GM18505 (cell line): ENCODE results near the gene SMYD5.
A peak's percentile ranks its signal among the peaks of the same experiment; 100 is the strongest.
"Not testable (repeated sequence)": the region's sequence is repeated elsewhere in the genome, so short reads cannot be mapped to it uniquely, and the experiment has no call there.

ENCODE experiments used
- ATAC-seq: cut with Tn5 transposase; IDR thresholded peaks from one replicate; pipeline ENCODE4 v1.9.1; 2021; ENCODE audit not compliant: unreplicated experiment
- POLR2A ChIP-seq: IDR thresholded peaks from 4 replicates; pipeline ENCODE4 v1.6.1; 2011; ENCODE audit warnings: borderline replicate concordance; ENCODE audit not compliant: insufficient read depth, insufficient read length; ENCODE audit errors: extremely low read depth

SMYD5 gene

DNA sequence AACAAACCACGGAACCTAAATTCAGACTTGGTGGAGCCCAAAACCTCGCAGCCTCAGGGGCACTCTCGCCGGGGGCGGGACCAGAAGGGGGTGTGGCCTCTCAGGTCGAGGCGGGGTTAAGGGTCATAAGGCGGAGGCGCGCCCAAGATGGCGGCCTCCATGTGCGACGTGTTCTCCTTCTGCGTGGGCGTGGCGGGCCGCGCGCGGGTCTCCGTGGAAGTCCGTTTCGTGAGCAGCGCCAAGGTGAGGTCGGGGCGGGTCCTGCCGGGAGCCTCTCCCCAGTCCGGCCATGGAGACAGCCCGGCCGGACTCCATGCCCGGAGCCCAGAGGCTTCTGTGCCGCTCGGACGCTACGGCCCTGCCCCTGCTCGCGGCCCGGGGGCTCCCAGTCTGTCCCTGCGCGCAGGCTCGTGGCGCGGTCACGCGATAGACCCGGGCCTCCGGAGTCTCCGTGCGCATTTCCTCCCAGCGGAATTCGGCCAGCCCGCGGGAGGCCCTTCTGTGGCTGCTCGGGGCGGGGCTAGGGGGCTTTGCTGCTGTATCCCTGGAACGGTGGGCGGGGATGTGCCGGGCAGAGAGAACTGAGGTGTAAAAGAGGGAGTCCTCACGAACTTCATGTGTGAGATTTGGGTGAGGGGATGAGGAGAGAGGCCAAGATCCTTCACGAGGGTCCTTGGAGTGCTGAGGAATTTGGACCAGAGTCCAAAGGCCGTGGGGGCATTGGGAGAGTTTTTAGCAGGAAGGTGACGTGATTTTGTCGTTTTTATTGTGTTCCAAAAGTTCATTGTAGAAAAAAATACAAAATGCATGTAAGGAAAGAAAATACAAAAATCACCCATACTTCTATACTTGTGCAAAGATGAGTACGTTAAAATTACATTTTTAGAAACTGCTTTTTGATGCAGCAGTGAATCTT is at the start of gene SMYD5:
Gene SMYD5, plus strand, starts transcription at position 126 of the 916 bp plus-strand sequence. Its CDS starts 22 bp downstream, at position 148.
- ATAC-seq, result peak; percentile 90
- peak; percentile 64 for TF ChIP-seq POLR2A

DNA sequence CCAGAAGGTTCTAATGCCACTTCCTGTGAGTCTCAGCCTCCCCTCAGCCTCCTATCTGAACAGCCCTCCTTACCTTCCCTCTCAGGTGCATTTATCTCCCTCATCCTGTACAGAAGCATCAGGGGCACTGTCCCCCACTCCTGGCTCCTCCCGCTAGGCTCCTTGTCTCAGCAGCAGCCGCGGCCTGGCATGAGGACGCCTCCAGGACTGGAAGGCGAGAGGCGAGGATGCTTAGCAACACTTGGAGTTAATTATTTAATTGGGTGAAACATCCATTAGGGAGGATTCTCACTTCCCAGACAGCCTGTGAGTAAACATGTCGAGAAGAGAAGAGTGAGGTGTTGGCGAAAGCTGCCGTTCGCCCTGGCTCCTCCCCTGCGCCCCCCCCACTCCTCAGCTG is 48.1 kb upstream of the SMYD5 start:
- ATAC-seq, result not testable (repeated sequence)

DNA sequence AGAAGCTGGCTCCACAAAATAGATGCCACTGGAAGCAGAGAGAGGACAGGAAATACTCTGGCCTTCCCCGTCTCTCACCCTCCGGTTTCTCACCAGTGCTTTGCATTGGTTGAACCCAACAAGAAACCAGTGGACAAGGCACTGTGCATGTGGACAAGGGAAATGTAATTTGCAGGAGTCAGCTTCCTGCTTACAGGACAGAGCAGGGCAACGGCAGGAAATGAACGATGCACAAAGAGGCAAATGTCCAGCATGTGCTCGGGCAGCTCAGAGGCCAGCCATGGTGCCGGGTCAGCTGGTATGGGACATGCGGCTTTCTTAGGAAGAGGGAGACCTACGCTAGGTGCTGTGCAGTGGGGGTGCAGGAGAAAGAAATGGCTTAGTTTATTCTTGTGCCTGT is 47.2 kb upstream of the SMYD5 start:
- not testable (repeated sequence) for ATAC-seq

DNA sequence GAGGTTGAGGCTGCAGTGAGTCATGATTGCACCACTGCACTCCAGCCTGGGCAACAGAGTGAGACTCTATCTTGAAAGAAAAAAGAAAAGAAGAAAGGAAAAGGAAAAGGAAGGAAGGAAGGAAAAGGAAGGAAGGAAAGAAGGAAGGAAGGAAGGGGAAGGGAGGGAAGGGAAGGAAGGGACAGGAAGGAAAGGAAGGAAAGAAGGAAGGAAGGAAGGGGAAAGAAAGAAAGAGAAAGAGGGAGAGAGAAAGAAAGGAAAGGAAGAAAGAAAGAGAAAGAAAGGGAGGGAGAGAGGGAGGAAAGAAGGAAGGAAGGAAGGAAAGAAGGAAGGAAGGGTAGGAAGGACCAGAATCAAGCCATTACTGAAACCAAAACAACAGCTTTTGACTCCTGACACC is 45.7 kb upstream of the SMYD5 start:
- not testable (repeated sequence) for ATAC-seq

- ATAC-seq, result not testable (repeated sequence)
These were observed 43.7 kb upstream of the SMYD5 start for GRCh38 chr2:73170341-73170740.

DNA sequence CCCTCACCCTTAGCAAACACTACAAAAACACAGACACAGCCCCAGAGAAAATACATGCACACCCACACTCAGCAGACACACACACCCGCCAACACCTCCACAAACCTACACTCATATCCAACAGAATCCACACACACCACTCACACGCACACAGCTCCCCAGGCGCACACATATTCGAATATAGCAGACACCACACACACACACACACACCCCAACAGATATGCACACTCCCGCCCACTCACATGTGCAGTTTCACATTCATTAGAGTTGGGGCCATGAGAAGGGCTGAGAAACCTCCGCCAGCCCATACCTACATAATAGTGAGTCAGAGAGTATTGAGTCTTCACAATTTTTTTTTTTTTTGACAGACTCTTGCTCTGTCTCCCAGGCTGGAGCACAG is 41.1 kb upstream of the SMYD5 start:
- ATAC-seq, result no peak
- TF ChIP-seq POLR2A, result no peak

- no peak for TF ChIP-seq POLR2A
- ATAC-seq, result no peak
These were observed 40.3 kb upstream of the SMYD5 start for GRCh38 chr2:73173781-73174180.

DNA sequence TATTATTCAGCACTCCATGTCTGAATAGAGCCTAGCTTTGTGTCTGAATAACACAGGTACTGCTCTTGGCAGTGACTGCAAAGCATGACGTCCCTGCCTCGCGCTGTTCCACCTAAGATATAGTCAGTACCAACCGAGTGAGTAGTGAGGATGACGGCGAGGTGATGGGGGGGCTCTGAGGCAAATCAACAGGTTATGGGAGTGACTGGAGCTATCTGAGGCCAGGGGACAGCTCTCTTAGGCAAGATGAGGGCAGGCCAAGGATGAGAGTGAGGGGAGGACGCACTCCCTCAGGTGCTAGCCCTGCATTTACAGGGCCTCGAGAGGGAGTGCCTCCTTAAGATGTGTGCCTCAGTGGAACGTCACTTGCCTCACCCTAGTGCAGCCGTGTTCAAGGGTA is 39.8 kb upstream of the SMYD5 start:
- TF ChIP-seq POLR2A, result no peak
- ATAC-seq, result no peak

DNA sequence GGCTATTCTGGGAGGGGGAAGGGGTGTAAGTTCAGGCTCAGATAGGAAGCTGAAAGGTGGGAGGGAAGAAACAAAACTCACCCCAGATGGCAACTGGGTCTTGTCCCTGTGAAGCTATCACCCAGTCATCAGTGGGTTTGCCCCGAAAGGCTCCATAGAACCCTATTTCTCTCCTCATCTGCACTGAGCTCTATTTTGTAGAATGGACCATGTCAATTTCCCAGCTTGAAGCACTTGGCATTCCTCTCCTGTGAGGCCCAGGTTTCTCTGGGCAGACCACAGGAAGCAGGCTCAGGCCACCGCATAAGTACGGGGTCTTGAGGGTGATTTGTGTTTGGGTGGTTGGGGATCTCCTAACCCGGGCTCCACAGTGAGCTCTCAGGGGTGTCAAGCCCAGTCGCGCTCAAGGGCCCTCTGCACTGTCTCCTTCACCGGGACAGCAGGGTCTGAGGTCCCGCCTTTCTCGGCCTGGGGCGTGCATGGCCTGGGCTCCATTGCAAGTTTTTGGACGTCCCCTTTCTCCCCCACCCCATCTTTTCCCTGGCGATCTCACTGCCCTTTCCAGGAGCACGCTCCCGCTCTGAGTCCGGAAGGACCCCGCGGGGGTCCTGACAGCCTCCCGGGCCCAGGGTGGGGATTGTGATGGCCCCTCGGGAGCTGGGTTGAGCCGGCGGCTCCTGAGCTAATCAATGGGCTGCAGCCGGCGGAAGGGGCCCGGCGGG is 38.9 kb upstream of the SMYD5 start:
- no peak for ATAC-seq
- no peak for TF ChIP-seq POLR2A

GRCh38 chr2:73175663-73176204 is 38.3 kb upstream of the SMYD5 start:
- peak; percentile 41 for ATAC-seq
- TF ChIP-seq POLR2A, result no peak

DNA sequence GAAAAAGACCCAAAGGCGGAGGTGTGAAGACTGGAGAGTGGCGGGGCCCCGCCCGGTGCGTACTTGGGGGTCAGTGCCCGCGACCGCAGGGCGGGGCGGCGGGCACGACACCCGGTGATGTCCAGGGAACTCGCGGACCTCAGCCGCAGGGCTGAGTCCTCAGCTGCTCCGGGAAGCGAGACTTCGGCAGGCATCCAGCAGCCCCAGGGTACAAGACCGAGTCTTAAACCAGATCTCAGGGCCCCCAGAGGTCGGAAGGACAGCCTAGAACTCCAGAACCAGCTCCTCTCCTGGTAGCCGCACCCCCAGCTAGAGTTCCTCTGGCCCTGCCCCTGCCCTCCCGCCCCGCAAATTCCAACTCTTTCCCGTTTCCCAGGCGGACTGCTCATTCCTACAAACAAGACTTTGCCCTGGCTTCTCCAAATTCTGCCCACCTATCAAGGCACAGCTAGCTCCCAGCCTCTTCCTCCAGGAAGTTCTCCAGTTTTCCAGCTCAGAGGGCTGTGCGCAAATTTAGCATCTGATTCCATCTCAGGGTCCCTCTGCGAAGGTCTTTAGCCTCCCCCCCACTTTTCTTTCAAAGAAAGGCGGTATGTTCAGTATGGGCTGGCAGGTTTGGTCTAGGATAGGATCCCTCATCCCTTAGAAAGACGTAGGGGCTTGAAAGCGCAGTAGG is 37.7 kb upstream of the SMYD5 start:
- no peak for ATAC-seq
- TF ChIP-seq POLR2A, result no peak

DNA sequence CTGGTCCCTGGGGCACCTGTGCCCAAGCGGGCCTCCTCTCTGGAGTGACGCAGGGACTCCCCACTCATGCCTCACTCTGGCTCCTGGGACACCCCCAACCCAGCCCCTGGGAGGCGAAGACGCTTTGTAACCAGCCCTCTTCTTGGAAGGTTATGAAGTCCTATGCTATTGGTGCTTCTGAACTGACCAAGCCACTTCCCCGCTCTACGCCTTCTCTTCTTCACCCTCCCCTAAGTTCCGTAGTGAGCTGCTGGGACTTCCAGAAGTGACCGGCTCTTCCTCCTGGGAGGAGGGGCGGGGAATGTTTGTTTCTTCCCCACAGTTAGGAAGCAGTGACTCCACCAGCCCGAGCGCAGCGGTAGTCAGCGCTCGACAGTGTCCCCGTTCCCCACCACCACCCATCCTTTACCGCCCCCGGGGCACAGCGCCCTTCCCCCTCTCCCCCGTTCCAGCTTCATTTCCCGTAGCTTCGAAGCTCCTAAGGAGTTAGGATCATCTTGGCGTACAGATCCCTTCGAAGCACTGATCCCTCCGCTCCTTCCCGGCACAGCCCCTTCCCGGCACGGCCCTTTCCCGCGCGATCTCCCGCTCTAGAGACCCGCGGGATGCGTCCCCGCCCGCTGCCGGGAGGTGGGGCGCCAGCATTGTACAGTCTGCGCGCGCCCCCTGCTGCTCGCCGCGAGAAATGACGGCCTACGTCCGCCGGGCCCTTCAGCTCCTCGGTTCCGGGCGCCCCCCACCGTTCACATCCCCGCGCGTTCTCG is 37.0 kb upstream of the SMYD5 start:
- TF ChIP-seq POLR2A, result no peak

GRCh38 chr2:73177645-73178255 is 36.3 kb upstream of the SMYD5 start:
- ATAC-seq, result no peak
- no peak for TF ChIP-seq POLR2A

More for the DNA sequence above, 37.0 kb upstream of the SMYD5 start:
- ATAC-seq, result peak; percentile 84
